Measurements from ENCODE around the gene CHD6.

The CHD6 gene

DNA sequence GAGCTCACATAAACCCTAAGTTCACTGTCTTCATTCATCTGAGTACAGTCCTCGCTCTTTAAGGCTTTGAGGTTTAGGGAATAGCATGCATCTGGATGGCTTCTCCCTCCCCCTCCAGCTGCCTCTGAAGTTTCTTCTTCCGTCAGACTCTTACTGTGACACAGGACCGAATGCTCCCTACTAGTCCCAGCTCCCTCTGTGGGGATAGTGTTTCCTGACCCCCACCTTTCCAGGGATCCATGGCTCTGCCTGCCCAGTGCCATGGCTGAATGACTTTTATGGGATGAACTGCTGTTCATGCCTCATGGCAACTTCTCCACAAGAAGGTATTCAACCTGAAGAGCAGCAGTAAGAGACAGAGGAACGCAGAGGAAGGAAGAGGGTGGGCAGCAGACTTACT, 171.7 kb downstream of the CHD6 start:
- TF ChIP-seq, protein P1, sequence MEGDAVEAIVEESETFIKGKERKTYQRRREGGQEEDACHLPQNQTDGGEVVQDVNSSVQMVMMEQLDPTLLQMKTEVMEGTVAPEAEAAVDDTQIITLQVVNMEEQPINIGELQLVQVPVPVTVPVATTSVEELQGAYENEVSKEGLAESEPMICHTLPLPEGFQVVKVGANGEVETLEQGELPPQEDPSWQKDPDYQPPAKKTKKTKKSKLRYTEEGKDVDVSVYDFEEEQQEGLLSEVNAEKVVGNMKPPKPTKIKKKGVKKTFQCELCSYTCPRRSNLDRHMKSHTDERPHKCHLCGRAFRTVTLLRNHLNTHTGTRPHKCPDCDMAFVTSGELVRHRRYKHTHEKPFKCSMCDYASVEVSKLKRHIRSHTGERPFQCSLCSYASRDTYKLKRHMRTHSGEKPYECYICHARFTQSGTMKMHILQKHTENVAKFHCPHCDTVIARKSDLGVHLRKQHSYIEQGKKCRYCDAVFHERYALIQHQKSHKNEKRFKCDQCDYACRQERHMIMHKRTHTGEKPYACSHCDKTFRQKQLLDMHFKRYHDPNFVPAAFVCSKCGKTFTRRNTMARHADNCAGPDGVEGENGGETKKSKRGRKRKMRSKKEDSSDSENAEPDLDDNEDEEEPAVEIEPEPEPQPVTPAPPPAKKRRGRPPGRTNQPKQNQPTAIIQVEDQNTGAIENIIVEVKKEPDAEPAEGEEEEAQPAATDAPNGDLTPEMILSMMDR (IDR thresholded peaks at IDR 0.05; ENCODE audit: low read depth, low read length) = no peak
- DNase-seq (ENCODE audit: low read depth in 2 of 2) = no peak
- no peak overlapping the region for H3K4me3 ChIP-seq (replicated peaks in 1 of 2; ENCODE audit: low read depth in 2 of 2, low read length in 2 of 2)

DNA sequence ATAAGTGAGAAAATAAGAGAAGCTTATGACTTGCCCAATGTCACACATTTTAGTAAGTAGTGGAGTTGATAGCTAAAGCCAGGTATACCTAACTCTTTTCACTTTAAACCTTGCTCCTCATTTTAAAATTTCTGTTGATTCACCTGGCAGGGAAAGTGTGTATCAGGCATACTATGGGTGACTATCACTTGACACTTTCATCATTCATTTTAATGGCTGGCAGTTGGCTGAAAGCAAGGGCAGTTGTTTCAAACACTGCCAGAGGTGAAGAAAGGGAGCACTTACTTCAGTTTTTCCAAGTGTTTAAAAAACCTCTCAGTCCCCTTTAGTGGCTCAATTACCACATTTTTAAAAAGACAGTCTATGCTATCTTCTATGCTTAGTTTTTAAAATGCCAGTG, 173.4 kb downstream of the CHD6 start:
- DNase-seq (ENCODE audit: low read depth in 2 of 2) = no peak
- H3K4me3 ChIP-seq (replicated peaks in 1 of 2; ENCODE audit: low read depth in 2 of 2, low read length in 2 of 2) = no peak overlapping the region
- TF ChIP-seq, protein P1 (IDR thresholded peaks at IDR 0.05; ENCODE audit: low read depth, low read length) = no peak

DNA sequence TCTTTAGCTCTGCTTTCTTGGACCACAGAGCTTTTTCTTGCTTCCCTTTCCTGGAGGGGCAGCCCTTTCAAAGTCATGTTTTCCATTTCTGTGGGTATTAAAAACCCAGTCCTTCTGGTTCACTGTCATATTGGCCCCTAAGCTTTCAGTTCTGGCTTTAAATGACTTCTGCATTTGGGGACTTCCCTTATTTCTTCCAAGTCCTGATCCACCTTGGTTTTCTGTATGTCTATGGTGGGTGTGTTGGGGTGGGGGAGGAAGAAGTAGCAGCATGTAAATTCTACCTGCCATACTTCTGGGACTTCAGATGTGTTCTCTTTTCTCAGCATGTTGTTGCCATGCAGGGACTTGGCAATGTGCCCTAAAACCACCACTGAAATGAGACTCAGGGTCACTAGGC, 174.5 kb downstream of the CHD6 start:
- no peak overlapping the region for H3K4me3 ChIP-seq (replicated peaks in 1 of 2; ENCODE audit: low read depth in 2 of 2, low read length in 2 of 2)
- TF ChIP-seq, protein P1 (IDR thresholded peaks at IDR 0.05; ENCODE audit: low read depth, low read length) = no peak
- no peak for DNase-seq (ENCODE audit: low read depth in 2 of 2)

DNA sequence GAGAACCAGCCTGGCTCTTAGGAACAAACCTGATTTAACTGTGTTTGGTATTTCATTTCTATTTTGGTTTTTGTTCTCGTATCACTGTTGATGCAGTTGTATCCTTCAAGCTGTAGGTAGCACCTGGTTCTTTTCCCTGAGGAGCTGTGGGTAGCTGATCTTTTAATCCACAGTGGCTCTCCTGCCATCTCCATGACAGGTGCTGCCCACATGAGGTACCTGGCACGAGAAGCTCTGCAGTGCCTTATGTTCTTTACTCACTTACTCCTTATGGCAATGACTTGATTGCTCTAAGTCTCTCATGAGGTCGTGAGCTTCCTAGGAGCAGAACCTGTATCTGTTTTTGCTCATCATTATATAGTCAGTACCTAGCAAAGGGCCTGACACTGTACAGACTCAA, 177.3 kb downstream of the CHD6 start:
- TF ChIP-seq, protein P1 (IDR thresholded peaks at IDR 0.05; ENCODE audit: low read depth, low read length) = no peak
- no peak overlapping the region for H3K4me3 ChIP-seq (replicated peaks in 1 of 2; ENCODE audit: low read depth in 2 of 2, low read length in 2 of 2)
- DNase-seq (ENCODE audit: low read depth in 2 of 2) = no peak

DNA sequence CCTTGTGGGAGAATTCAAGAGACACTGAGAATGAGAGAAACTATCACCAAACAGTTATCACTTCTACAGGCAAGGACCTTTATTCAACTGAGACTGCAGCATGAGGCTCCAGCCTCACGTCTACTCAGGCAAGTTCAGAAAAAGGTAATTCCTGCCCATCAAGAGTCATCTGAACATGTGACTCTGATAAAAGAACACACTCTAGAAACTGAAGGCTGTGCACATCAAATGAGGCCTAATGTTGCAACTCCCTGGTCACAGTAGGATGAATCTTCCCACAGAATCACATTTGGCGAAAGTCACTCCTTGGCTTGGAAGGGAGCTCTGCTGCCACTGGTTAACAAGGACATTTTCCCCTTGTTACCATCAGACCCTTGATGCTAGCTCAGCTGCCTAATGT, 180.3 kb downstream of the CHD6 start:
- DNase-seq (ENCODE audit: low read depth in 2 of 2) = peak; percentile 13 to 26
- TF ChIP-seq, protein P1 (IDR thresholded peaks at IDR 0.05; ENCODE audit: low read depth, low read length) = no peak
- no peak overlapping the region for H3K4me3 ChIP-seq (replicated peaks in 1 of 2; ENCODE audit: low read depth in 2 of 2, low read length in 2 of 2)

DNA sequence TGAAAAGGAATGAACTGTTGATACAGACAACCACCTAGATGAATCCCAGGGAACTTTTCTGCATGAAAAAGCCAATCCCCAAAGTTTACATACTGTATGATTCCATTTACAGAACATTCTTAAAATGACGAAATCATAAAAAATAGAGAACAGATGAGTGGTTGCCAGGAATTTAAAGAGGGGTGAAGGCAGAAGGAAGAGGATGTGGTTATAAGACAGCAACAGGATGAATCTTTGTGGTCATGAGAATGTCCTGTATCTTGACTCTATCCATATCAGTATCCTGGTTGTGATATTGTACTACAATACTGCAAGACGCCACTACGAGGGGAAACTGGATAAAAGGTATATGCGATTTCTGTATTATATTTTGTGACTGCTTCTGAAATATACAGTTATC, 181.5 kb downstream of the CHD6 start:
- no peak overlapping the region for H3K4me3 ChIP-seq (replicated peaks in 1 of 2; ENCODE audit: low read depth in 2 of 2, low read length in 2 of 2)
- DNase-seq (ENCODE audit: low read depth in 2 of 2) = peak; percentile 58 to 89
- TF ChIP-seq, protein P1 (IDR thresholded peaks at IDR 0.05; ENCODE audit: low read depth, low read length) = no peak

DNA sequence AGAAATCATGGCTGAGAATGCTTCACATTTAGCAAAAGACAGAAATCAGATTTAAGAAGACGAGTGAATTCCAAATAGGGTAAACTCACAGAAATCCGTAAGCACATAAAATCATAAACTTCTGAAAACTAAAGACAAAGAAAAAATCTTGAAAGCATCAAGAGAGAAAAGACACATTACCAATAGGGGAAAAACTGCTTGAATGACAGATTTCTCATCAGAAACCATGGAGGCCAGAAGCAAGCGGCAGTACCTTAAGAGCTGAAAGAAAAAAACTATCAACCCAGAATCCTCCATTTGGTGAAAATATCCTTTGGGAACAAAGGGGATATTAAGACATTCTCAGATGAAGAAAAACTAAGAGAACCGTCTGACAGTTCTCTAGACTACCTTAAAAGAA, 185.0 kb downstream of the CHD6 start:
- TF ChIP-seq, protein P1 (IDR thresholded peaks at IDR 0.05; ENCODE audit: low read depth, low read length) = no peak
- H3K4me3 ChIP-seq (replicated peaks in 1 of 2; ENCODE audit: low read depth in 2 of 2, low read length in 2 of 2) = no peak overlapping the region
- DNase-seq (ENCODE audit: low read depth in 2 of 2) = no peak
